OCI-LY1 (cell line): ENCODE results near the gene FBXO28.

ENCODE experiments used
- H2AFZ ChIP-seq: fragments of 200-600 bp; sonication (generic), shearing (Covaris generic); 2 replicates; pipeline ENCODE4 v1.6.0; 2014; ENCODE audit warnings: antibody characterized with exemption, mild to moderate bottlenecking, low read length
- H3F3A ChIP-seq: fragments of 200-600 bp; sonication (generic), shearing (Covaris generic); 2 replicates; pipeline ENCODE4 v1.6.0; 2014; ENCODE audit warnings: mild to moderate bottlenecking, antibody characterized with exemption, low read length, moderate library complexity; ENCODE audit not compliant: insufficient read depth
- H3K27ac ChIP-seq: fragments of 200-600 bp; sonication (generic); 2 replicates; pipeline ENCODE4 v1.5.1; 2014; ENCODE audit warnings: low read length, mixed run types, mild to moderate bottlenecking, low read depth; ENCODE audit not compliant: poor library complexity, severe bottlenecking
- H3K27me3 ChIP-seq: fragments of 200-600 bp; sonication (generic); 2 replicates; pipeline ENCODE4 v1.6.0; 2014; ENCODE audit warnings: antibody characterized with exemption, mild to moderate bottlenecking, low read length, moderate library complexity; ENCODE audit not compliant: insufficient read depth
- H3K36me3 ChIP-seq: fragments of 200-600 bp; sonication (generic); 2 replicates; pipeline ENCODE4 v1.6.1; 2014; ENCODE audit warnings: mild to moderate bottlenecking, antibody characterized with exemption, low read length, moderate library complexity, mixed read lengths; ENCODE audit not compliant: insufficient read depth
- H3K4me1 ChIP-seq: fragments of 200-600 bp; sonication (generic); 2 replicates; pipeline ENCODE4 v1.5.1; 2014; ENCODE audit warnings: mild to moderate bottlenecking, low read length, moderate library complexity; ENCODE audit not compliant: insufficient read depth, severe bottlenecking
- H3K4me2 ChIP-seq: fragments of 200-600 bp; sonication (generic), shearing (Covaris generic); 2 replicates; pipeline ENCODE4 v1.6.1; 2014; ENCODE audit warnings: low read length
- H3K4me3 ChIP-seq: fragments of 200-600 bp; sonication (generic); 2 replicates; pipeline ENCODE4 v1.5.1; 2014; ENCODE audit warnings: low read length, low read depth, mild to moderate bottlenecking, mixed read lengths; ENCODE audit not compliant: poor library complexity, severe bottlenecking
- H3K79me2 ChIP-seq: fragments of 200-600 bp; shearing (Covaris generic); 2 replicates; pipeline ENCODE4 v1.6.1; 2016; ENCODE audit warnings: mixed run types, low read length, mixed read lengths; ENCODE audit not compliant: insufficient read depth
- H3K9ac ChIP-seq: fragments of 200-600 bp; sonication (generic), shearing (Covaris generic); 2 replicates; pipeline ENCODE4 v1.6.1; 2014; ENCODE audit warnings: mild to moderate bottlenecking, low read length, mixed read lengths
- H3K9me2 ChIP-seq: fragments of 200-600 bp; sonication (generic), shearing (Covaris generic); 2 replicates; pipeline ENCODE4 v1.6.1; 2014; ENCODE audit warnings: low read depth, mild to moderate bottlenecking, low read length, mixed read lengths
- H3K9me3 ChIP-seq: fragments of 200-600 bp; shearing (Covaris generic); 2 replicates; pipeline ENCODE4 v1.6.1; 2014; ENCODE audit warnings: low read length, mixed read lengths
- H4K20me1 ChIP-seq: fragments of 200-600 bp; sonication (generic), shearing (Covaris generic); 2 replicates; pipeline ENCODE4 v1.6.0; 2016; ENCODE audit warnings: mild to moderate bottlenecking, low read length; ENCODE audit not compliant: insufficient read depth
- EZH2 ChIP-seq: fragments of 200-600 bp; sonication (generic), shearing (Covaris generic); IDR thresholded peaks from 2 replicates; pipeline ENCODE4 v1.8.0; 2017; ENCODE audit warnings: borderline replicate concordance, mixed run types, mild to moderate bottlenecking, antibody characterized with exemption, low read length, moderate library complexity, mixed read lengths
- TF ChIP-seq, protein P1 (sequence below): fragments of 200-600 bp; sonication (generic), shearing (Covaris generic); IDR thresholded peaks from 2 replicates; pipeline ENCODE4 v1.5.1; 2017; ENCODE audit warnings: mild to moderate bottlenecking, antibody characterized with exemption, low read length, moderate library complexity, mixed read lengths

FBXO28 gene

DNA sequence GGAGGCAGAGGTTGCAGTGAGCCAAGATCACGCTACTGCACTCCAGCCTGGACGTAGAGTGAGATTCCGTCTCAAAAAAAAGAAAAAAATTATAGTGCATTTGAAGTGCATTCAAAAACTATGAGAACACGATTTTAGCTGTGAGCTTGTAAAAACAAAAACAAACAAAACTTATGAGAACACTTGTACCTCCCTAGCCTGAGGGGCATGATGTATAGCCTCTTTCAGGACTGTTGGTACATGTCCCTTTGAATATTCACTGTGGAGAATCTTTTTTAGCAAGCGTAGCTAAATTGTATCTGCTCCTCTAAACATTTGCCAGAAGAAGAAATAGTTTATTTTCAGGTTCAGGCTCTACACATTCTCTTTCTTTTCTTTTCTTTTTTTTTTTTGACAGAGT is 59.6 kb downstream of the FBXO28 start:
- Histone ChIP-seq H2AFZ (no peak overlapping the region), H3K9me3 (no peaks in the 10 kb centered on the region), H3K9me2 (no peaks in the 10 kb centered on the region), H3K27ac (no peak overlapping the region), H3K79me2 (no peaks in the 10 kb centered on the region), H3F3A (no peaks in the 10 kb centered on the region), H3K9ac (no peak overlapping the region), H3K4me3 (no peak overlapping the region), H3K4me1 (peaks cover 4% of the 10 kb centered on the region), H3K27me3 (peaks cover 8% of the 10 kb centered on the region; the same call in 1 of the 2 replicates), H3K36me3 (no peaks in the 10 kb centered on the region), H3K4me2 (no peak overlapping the region), H4K20me1 (no peaks in the 10 kb centered on the region)
- TF ChIP-seq EZH2: no peak
- TF ChIP-seq, protein P1, sequence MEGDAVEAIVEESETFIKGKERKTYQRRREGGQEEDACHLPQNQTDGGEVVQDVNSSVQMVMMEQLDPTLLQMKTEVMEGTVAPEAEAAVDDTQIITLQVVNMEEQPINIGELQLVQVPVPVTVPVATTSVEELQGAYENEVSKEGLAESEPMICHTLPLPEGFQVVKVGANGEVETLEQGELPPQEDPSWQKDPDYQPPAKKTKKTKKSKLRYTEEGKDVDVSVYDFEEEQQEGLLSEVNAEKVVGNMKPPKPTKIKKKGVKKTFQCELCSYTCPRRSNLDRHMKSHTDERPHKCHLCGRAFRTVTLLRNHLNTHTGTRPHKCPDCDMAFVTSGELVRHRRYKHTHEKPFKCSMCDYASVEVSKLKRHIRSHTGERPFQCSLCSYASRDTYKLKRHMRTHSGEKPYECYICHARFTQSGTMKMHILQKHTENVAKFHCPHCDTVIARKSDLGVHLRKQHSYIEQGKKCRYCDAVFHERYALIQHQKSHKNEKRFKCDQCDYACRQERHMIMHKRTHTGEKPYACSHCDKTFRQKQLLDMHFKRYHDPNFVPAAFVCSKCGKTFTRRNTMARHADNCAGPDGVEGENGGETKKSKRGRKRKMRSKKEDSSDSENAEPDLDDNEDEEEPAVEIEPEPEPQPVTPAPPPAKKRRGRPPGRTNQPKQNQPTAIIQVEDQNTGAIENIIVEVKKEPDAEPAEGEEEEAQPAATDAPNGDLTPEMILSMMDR: no peak

DNA sequence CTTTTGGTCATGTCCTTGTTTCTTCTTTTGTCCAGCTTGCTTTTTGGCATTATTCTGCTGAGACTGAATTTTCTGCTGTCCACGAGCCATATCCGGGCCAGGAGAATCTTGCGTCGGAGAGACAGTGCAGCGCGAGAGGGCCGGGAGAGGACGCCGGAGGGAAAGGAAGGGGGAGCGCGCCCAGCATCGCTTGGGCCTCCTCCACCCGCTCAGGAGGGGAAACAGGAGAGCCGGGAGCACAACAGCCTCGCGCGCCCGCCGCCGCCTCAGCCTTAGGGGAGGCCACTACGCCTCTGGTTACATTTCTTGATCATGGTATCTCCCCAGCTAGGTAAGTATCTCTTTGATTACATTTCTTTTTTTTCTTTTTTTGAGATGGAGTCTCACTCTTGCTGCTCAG is 61.7 kb downstream of the FBXO28 start:
- Histone ChIP-seq H3K27me3 (peaks cover 8% of the 10 kb centered on the region; the same call in 1 of the 2 replicates), H3F3A (no peaks in the 10 kb centered on the region), H3K9ac (no peak overlapping the region), H4K20me1 (no peaks in the 10 kb centered on the region), H3K4me3 (no peak overlapping the region), H3K36me3 (no peaks in the 10 kb centered on the region), H3K79me2 (no peaks in the 10 kb centered on the region), H2AFZ (no peak overlapping the region), H3K4me1 (no peaks in the 10 kb centered on the region), H3K4me2 (no peak overlapping the region), H3K9me3 (no peaks in the 10 kb centered on the region), H3K27ac (no peak overlapping the region), H3K9me2 (no peaks in the 10 kb centered on the region)
- TF ChIP-seq, protein P1: no peak
- no peak for TF ChIP-seq EZH2

DNA sequence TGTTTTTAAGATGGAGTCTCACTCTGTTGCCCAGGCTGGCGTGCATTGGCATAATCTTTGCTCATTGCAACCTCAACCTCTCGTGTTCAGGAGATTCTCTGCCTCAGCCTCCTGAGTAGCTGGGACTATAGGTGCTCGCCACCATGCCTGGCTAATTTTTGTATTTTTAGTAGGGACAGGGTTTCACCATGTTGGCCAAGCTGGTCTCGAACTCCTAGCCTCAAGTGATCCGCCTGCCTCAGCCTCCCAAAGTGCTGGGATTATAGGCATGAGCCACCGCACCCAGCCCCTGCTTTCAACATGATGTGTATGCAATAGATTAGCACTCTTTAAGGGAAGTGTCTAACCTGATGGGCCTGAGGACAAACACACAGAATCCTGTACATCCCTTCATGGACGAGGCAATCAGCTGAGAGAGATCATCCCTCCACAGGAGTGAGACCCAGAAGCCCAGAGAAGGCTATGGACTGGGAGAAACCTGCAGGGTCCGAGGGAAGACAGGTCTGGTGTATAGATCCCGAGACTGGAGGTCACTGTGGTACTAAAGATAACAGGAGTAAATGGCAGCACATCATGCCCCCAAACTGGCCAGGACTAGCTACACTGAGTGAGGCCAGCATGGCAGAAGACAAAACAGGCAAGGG is 63.6 kb downstream of the FBXO28 start:
- Histone ChIP-seq H3K9ac (no peak overlapping the region), H3K27me3 (peaks cover 3% of the 10 kb centered on the region; the same call in 1 of the 2 replicates), H3K4me1 (peaks cover 9% of the 10 kb centered on the region), H3F3A (no peaks in the 10 kb centered on the region; the same call in 1 of the 2 replicates), H3K9me2 (no peaks in the 10 kb centered on the region), H3K4me3 (no peak overlapping the region), H3K79me2 (no peaks in the 10 kb centered on the region), H3K9me3 (no peaks in the 10 kb centered on the region), H3K4me2 (no peak overlapping the region), H4K20me1 (no peaks in the 10 kb centered on the region), H3K36me3 (no peaks in the 10 kb centered on the region), H2AFZ (no peak overlapping the region), H3K27ac (no peak overlapping the region)
- no peak for TF ChIP-seq EZH2
- TF ChIP-seq, protein P1: no peak
